GM18505 (cell line): Measurements from ENCODE around the gene PPFIA2.

Source experiments
- ATAC-seq: cut with Tn5 transposase; IDR thresholded peaks from one replicate; pipeline ENCODE4 v1.9.1; 2021; ENCODE audit not compliant: unreplicated experiment
- POLR2A ChIP-seq: IDR thresholded peaks from 4 replicates; pipeline ENCODE4 v1.6.1; 2011; ENCODE audit warnings: borderline replicate concordance; ENCODE audit not compliant: insufficient read depth, insufficient read length; ENCODE audit errors: extremely low read depth

PPFIA2 gene

GRCh38 chr12:81572411-81572810, 186.7 kb downstream of the PPFIA2 start:
- no peak for ATAC-seq
- TF ChIP-seq POLR2A: no peak

- no peak for ATAC-seq
- no peak for TF ChIP-seq POLR2A
Observed at GRCh38 chr12:81570234-81570633, 188.9 kb downstream of the PPFIA2 start.

- no peak for ATAC-seq
- TF ChIP-seq POLR2A: no peak
Observed at GRCh38 chr12:81564237-81564636, 194.9 kb downstream of the PPFIA2 start.

- ATAC-seq: no peak
- no peak for TF ChIP-seq POLR2A
Observed at GRCh38 chr12:81558031-81558430, 201.1 kb downstream of the PPFIA2 start.

GRCh38 chr12:81546811-81547210, 212.3 kb downstream of the PPFIA2 start:
- no peak for TF ChIP-seq POLR2A
- no peak for ATAC-seq

GRCh38 chr12:81543621-81544139, 215.5 kb downstream of the PPFIA2 start:
- TF ChIP-seq POLR2A: no peak
- ATAC-seq: no peak

- no peak for TF ChIP-seq POLR2A
- ATAC-seq: no peak
Observed at GRCh38 chr12:81542065-81543010, 216.8 kb downstream of the PPFIA2 start.

GRCh38 chr12:81541121-81541520, 218.0 kb downstream of the PPFIA2 start:
- no peak for TF ChIP-seq POLR2A
- ATAC-seq: no peak

- no peak for TF ChIP-seq POLR2A
- no peak for ATAC-seq
Observed at GRCh38 chr12:81539279-81539678, 219.9 kb downstream of the PPFIA2 start.

GRCh38 chr12:81533054-81533453, 226.1 kb downstream of the PPFIA2 start:
- TF ChIP-seq POLR2A: no peak
- no peak for ATAC-seq

- TF ChIP-seq POLR2A: no peak
- ATAC-seq: no peak
Observed at GRCh38 chr12:81530352-81530751, 228.8 kb downstream of the PPFIA2 start.

GRCh38 chr12:81520064-81520945, 238.8 kb downstream of the PPFIA2 start:
- ATAC-seq: no peak
- TF ChIP-seq POLR2A: no peak

- ATAC-seq: no peak
- no peak for TF ChIP-seq POLR2A
Observed at GRCh38 chr12:81518638-81519037, 240.5 kb downstream of the PPFIA2 start.
